ENCODE data around the gene TAPT1. TPM values are rescaled to one million over a fixed set of nuclear protein-coding genes. Genes with fewer than 3 reads are reported as not detected.

TAPT1 gene
- total and polyA plus RNA-seq, 2 of the 13 experiments (the other 11 are each of a cell fraction or from before 2014, with no cell fraction given): 24.5 to 25.3 TPM

- Histone ChIP-seq H3K27ac (ENCODE audit: extremely low read length, insufficient read depth, low read length) (no peak overlapping the region), H3K4me1 (ENCODE audit: insufficient read depth, low read length) (peaks cover 19% of the 10 kb centered on the region), H3K9ac (ENCODE audit: insufficient read depth, low read depth, low read length) (no peak overlapping the region), H3K79me2 (ENCODE audit: insufficient read depth, low read length) (no peaks in the 10 kb centered on the region), H3K4me3 (replicated peaks in 1 of 3; ENCODE audit: insufficient read depth in 1 of 3, low read depth in 2 of 3, low read length in 3 of 3) (no peak overlapping the region), H3K4me2 (ENCODE audit: low read depth, low read length) (no peak overlapping the region), H3K9me3 (ENCODE audit: low read length) (no peaks in the 10 kb centered on the region), H2AFZ (ENCODE audit: low read length) (no peak overlapping the region), H3K27me3 (ENCODE audit: control insufficient read depth in 1 of 2, insufficient read depth in 2 of 2, low read length in 2 of 2) (no peaks in the 10 kb centered on the region), H3K36me3 (replicated peaks in 1 of 2; ENCODE audit: control insufficient read depth in 1 of 2, insufficient read depth in 2 of 2, low read length in 2 of 2) (no peaks in the 10 kb centered on the region), H4K20me1 (ENCODE audit: insufficient read depth, low read length) (no peaks in the 10 kb centered on the region)
- intact Hi-C loops (cut with micrococcal nuclease; ENCODE audit: unreplicated experiment): no loop called here
- WGBS (ENCODE audit: low lambda C conversion rate): 71% methylated on average over 9 of the region's 9 CpGs
- FAIRE-seq (no peak), DNase-seq (ENCODE audit: low spot score) (no peak), ATAC-seq (no peak)
- BruUV-seq (replicated peaks): no TSS peak
- in situ Hi-C loops (cut with HindIII; ENCODE audit: extremely low pct_ligation_motif_present, low pct_unique_long_range_greater_than_20kb): loop anchor here (5.0 kb wide), 1 partner anchor 63 kb away; no protein-coding TSS in a partner anchor
- ChIA-PET POLR2A (no interaction called here), CTCF (ENCODE audit: low intra/inter-chr PET ratio, low total read pairs) (no interaction called here)
- TF ChIP-seq RNF219 (CRISPR knock-in tag; IDR thresholded peaks at IDR 0.05) (no peak), ZNF724P (CRISPR knock-in tag; IDR thresholded peaks at IDR 0.05; ENCODE audit: borderline replicate concordance) (no peak), ZNF572 (CRISPR knock-in tag; IDR thresholded peaks at IDR 0.05) (no peak), ZNF337 (CRISPR knock-in tag; IDR thresholded peaks at IDR 0.05; ENCODE audit: borderline replicate concordance, low read depth) (no peak), ZNF275 (CRISPR knock-in tag; IDR thresholded peaks at IDR 0.05; ENCODE audit: borderline replicate concordance) (no peak), ZNF512 (CRISPR knock-in tag; IDR thresholded peaks at IDR 0.05) (no peak), CENPX (CRISPR knock-in tag; IDR thresholded peaks at IDR 0.05) (no peak), ZNF407 (CRISPR knock-in tag; IDR thresholded peaks at IDR 0.05; ENCODE audit: not compliant biosample characterization) (no peak), NKX3-1 (CRISPR knock-in tag; IDR thresholded peaks at IDR 0.05) (no peak), SIN3B (IDR thresholded peaks at IDR 0.05; ENCODE audit: low read length) (no peak)
Measured at GRCh38 chr4:16155528-16156169, 70.6 kb downstream of the TAPT1 start.

All from HepG2 (cell line).